ENCODE results near the gene ADAMTSL3.

GRCh38 chr15:83983634-83984458 is 329.9 kb downstream of the ADAMTSL3 start:
- no peak for TF ChIP-seq SUZ12 (IDR thresholded peaks at IDR 0.05; ENCODE audit: low read length)
- no peak for TF ChIP-seq TAF7 (optimal IDR thresholded peaks at IDR 0.05; ENCODE audit: borderline replicate concordance, low read depth, low read length)
- no peak for TF ChIP-seq SIRT6 (IDR thresholded peaks at IDR 0.05; ENCODE audit: low read length)
- no peak for TF ChIP-seq EP300 (IDR thresholded peaks at IDR 0.05; ENCODE audit: borderline replicate concordance in 1 of 2, low read depth in 2 of 2, low read length in 2 of 2)
- no peak for TF ChIP-seq HDAC2 (IDR thresholded peaks at IDR 0.05; ENCODE audit: borderline replicate concordance in 1 of 2, low read depth in 2 of 2, low read length in 2 of 2)
- TF ChIP-seq, protein P1, sequence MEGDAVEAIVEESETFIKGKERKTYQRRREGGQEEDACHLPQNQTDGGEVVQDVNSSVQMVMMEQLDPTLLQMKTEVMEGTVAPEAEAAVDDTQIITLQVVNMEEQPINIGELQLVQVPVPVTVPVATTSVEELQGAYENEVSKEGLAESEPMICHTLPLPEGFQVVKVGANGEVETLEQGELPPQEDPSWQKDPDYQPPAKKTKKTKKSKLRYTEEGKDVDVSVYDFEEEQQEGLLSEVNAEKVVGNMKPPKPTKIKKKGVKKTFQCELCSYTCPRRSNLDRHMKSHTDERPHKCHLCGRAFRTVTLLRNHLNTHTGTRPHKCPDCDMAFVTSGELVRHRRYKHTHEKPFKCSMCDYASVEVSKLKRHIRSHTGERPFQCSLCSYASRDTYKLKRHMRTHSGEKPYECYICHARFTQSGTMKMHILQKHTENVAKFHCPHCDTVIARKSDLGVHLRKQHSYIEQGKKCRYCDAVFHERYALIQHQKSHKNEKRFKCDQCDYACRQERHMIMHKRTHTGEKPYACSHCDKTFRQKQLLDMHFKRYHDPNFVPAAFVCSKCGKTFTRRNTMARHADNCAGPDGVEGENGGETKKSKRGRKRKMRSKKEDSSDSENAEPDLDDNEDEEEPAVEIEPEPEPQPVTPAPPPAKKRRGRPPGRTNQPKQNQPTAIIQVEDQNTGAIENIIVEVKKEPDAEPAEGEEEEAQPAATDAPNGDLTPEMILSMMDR (IDR thresholded peaks at IDR 0.05; ENCODE audit: control extremely low read depth in 1 of 3, insufficient read depth in 1 of 3, low read depth in 1 of 3, low read length in 3 of 3), result no peak
- no peak for TF ChIP-seq CEBPB (IDR thresholded peaks at IDR 0.05; ENCODE audit: low read depth, low read length)
- no peak for TF ChIP-seq KDM1A (IDR thresholded peaks at IDR 0.05; ENCODE audit: borderline replicate concordance, low read length)
- TF ChIP-seq TCF12 (IDR thresholded peaks at IDR 0.05; ENCODE audit: low read depth, low read length), result no peak
- TF ChIP-seq MAFK (IDR thresholded peaks at IDR 0.05; ENCODE audit: low read depth, low read length), result no peak
- no peak for TF ChIP-seq CHD1 (IDR thresholded peaks at IDR 0.05; ENCODE audit: low read depth, low read length)
- TF ChIP-seq CREB1 (IDR thresholded peaks at IDR 0.05), result no peak
